Liver (tissue), 9 donors: ENCODE results near the gene FMN2. TPM values are rescaled to one million over a fixed set of nuclear protein-coding genes. Genes with fewer than 3 reads are reported as not detected.

Experiments used
- DNase-seq: peaks from one replicate; pipeline ENCODE4 v3.0.0-alpha.2; 2017; ENCODE audit warnings: low spot score
- H3K27ac ChIP-seq, 2 donors: one replicate each; pipeline ENCODE4 v1.7.0; 2013; ENCODE audit warnings: inconsistent platforms in 2 of 2, low read length in 2 of 2, control low read depth in 1 of 2, low read depth in 1 of 2, mild to moderate bottlenecking in 1 of 2
- H3K27me3 ChIP-seq, 4 donors: one replicate each; pipeline versions ENCODE4 v1.6.1 to v1.7.0; 2013; ENCODE audit warnings: low read length in 3 of 4, inconsistent platforms in 1 of 4, mild to moderate bottlenecking in 1 of 4, moderate library complexity in 1 of 4; ENCODE audit not compliant: control insufficient read depth in 4 of 4, insufficient read depth in 4 of 4
- H3K36me3 ChIP-seq, 4 donors: one replicate each; pipeline versions ENCODE4 v1.6.1 to v1.7.0; 2013; ENCODE audit warnings: low read length in 3 of 4, mild to moderate bottlenecking in 3 of 4, low read depth in 1 of 4, moderate library complexity in 1 of 4; ENCODE audit not compliant: control insufficient read depth in 4 of 4, insufficient read depth in 3 of 4
- H3K4me1 ChIP-seq, 4 donors: one replicate each; pipeline versions ENCODE4 v1.6.1 to v1.7.0; 2013; ENCODE audit warnings: low read length in 3 of 4, mild to moderate bottlenecking in 3 of 4, moderate library complexity in 1 of 4; ENCODE audit not compliant: control insufficient read depth in 4 of 4, insufficient read depth in 4 of 4
- H3K4me3 ChIP-seq, 3 donors: one replicate each; pipeline versions ENCODE4 v1.6.1 to v1.7.0; 2013; ENCODE audit warnings: low read length in 3 of 3, control low read depth in 1 of 3, low read depth in 1 of 3, mild to moderate bottlenecking in 1 of 3
- H3K9ac ChIP-seq, 2 donors: one replicate each; pipeline ENCODE4 v1.7.0; 2013; ENCODE audit warnings: low read length in 2 of 2, mild to moderate bottlenecking in 2 of 2, moderate library complexity in 2 of 2, control low read depth in 1 of 2, low read depth in 1 of 2
- H3K9me3 ChIP-seq, 4 donors: one replicate each; pipeline versions ENCODE4 v1.6.1 to v1.7.0; 2013; ENCODE audit warnings: low read length in 3 of 4; ENCODE audit not compliant: control insufficient read depth in 4 of 4
- ATF3 ChIP-seq: IDR thresholded peaks from 2 replicates; pipeline ENCODE4 v1.6.1; 2016; ENCODE audit warnings: antibody characterized with exemption
- CTCF ChIP-seq: fragments of 150-350 bp; IDR thresholded peaks from 2 replicates; pipeline ENCODE4 v1.5.1; 2017; ENCODE audit warnings: improper control_type of control experiment, low read depth, low read length; ENCODE audit not compliant: missing input control
- EGR1 ChIP-seq, 2 donors: IDR thresholded peaks; 2 replicates each; pipeline ENCODE4 v1.6.1; 2016 to 2018; ENCODE audit warnings: antibody characterized with exemption in 2 of 2, low read depth in 2 of 2
- FOXA1 ChIP-seq: IDR thresholded peaks from 2 replicates; pipeline ENCODE4 v1.6.1; 2016; ENCODE audit warnings: antibody characterized with exemption
- FOXA2 ChIP-seq: IDR thresholded peaks from 2 replicates; pipeline ENCODE4 v1.6.1; 2016; ENCODE audit warnings: antibody characterized with exemption
- HNF4A ChIP-seq, 2 donors: conservative IDR thresholded peaks; 2 replicates each; pipeline ENCODE4 v1.6.1; 2016; ENCODE audit warnings: antibody characterized with exemption in 2 of 2, mild to moderate bottlenecking in 2 of 2
- HNF4G ChIP-seq: IDR thresholded peaks from 2 replicates; pipeline ENCODE4 v1.6.1; 2016; ENCODE audit warnings: antibody characterized with exemption
- JUND ChIP-seq, 2 donors: IDR thresholded peaks; 2 replicates each; pipeline ENCODE4 v1.6.1; 2016; ENCODE audit warnings: antibody characterized with exemption in 2 of 2
- MAX ChIP-seq: IDR thresholded peaks from 2 replicates; pipeline ENCODE4 v1.6.1; 2016; ENCODE audit warnings: antibody characterized with exemption
- RAD21 ChIP-seq, 2 donors: IDR thresholded peaks; 2 replicates each; pipeline ENCODE4 v1.6.1; 2016; ENCODE audit warnings: antibody characterized with exemption in 2 of 2, mild to moderate bottlenecking in 2 of 2
- REST ChIP-seq: IDR thresholded peaks from 2 replicates; pipeline ENCODE4 v1.6.1; 2016; ENCODE audit warnings: antibody characterized with exemption, mild to moderate bottlenecking
- SP1 ChIP-seq: IDR thresholded peaks from 2 replicates; pipeline ENCODE4 v1.6.1; 2018; ENCODE audit warnings: antibody characterized with exemption, mild to moderate bottlenecking
- YY1 ChIP-seq: IDR thresholded peaks from 2 replicates; pipeline ENCODE4 v1.6.1; 2016; ENCODE audit warnings: antibody characterized with exemption, mild to moderate bottlenecking
- ZBTB33 ChIP-seq: IDR thresholded peaks from 2 replicates; pipeline ENCODE4 v1.6.1; 2016; ENCODE audit warnings: antibody characterized with exemption
- WGBS: extraction: QIAGEN DNeasy Blood & Tissue Kit; methylation state at CpG from one replicate; pipeline ENCODE4 v1.1.7; 2013; 5-methylcytosine and 5-hydroxymethylcytosine counted together
- polyA plus RNA-seq, 2 donors: library from polyadenylated mRNA; stranded (reverse) in 1 of 2; unstranded in 1 of 2; fragments of 200-250 nt in 1 of 2; fragments of >200 nt in 1 of 2; fragmentation: Nextera tagmentation in 1 of 2; extraction: Ambion mirVana in 1 of 2; gene quantifications; one replicate each; pipeline versions ENCODE4 v1.2.1 to v1.2.3, GENCODE V29; 2013 to 2015
- total RNA-seq, 2 donors: library from RNA; depleted of rRNA; stranded (reverse); fragments of >200 nt; gene quantifications; one replicate each; pipeline ENCODE4 v1.2.3, GENCODE V29; 2014
- donor health status: healthy.
- donor health status: healthy.
- donor health status: healthy.
- donor health status: healthy.
- donor health status: healthy.

FMN2 gene
- total and polyA plus RNA-seq, 4 donors, result 0.17 TPM; not detected in 3

- 22% methylated on average over 6 of the region's 6 CpGs for WGBS
Measured at GRCh38 chr1:240190881-240191401, 99.3 kb downstream of the FMN2 start.

GRCh38 chr1:240192851-240193250 lies 101.2 kb downstream of the FMN2 start:
- no peaks in the 10 kb centered on the region for H3K36me3 ChIP-seq
- H3K27me3 ChIP-seq, result peaks cover 0 to 4% (median 0%) of the 10 kb centered on the region in 4 donors
- no peak overlapping the region for H3K27ac ChIP-seq
- WGBS, result 47% methylated on average over 2 of the region's 2 CpGs
- TF ChIP-seq YY1 (no peak), ATF3 (no peak), REST (no peak)
- no peak for DNase-seq
- no peaks in the 10 kb centered on the region for H3K9me3 ChIP-seq
- no peak overlapping the region for H3K4me3 ChIP-seq
- H3K4me1 ChIP-seq, result no peaks in the 10 kb centered on the region
- no peak overlapping the region for H3K9ac ChIP-seq

More at GRCh38 chr1:240190881-240191401, 99.3 kb downstream of the FMN2 start:
- Histone ChIP-seq H3K36me3 (no peaks in the 10 kb centered on the region), H3K4me1 (no peaks in the 10 kb centered on the region), H3K27ac (no peak overlapping the region), H3K9ac (no peak overlapping the region), H3K27me3 (peaks cover 0 to 8% (median 0%) of the 10 kb centered on the region in 4 donors), H3K4me3 (no peak overlapping the region), H3K9me3 (no peaks in the 10 kb centered on the region)
- peak; percentile 17 for TF ChIP-seq CTCF
- no peak for TF ChIP-seq HNF4A (conservative IDR thresholded peaks at IDR 0.05)
- no peak for TF ChIP-seq JUND (IDR thresholded peaks at IDR 0.05)
- no peak for TF ChIP-seq EGR1 (IDR thresholded peaks at IDR 0.05; ENCODE audit: low read depth in 2 of 2)
- peak; percentile 69 to 74 for TF ChIP-seq RAD21 (IDR thresholded peaks at IDR 0.05)
- no peak for TF ChIP-seq MAX
- TF ChIP-seq FOXA2, result no peak
- no peak for DNase-seq

- no peak overlapping the region for H3K4me3 ChIP-seq
- peaks cover 0 to 4% (median 0%) of the 10 kb centered on the region in 4 donors for H3K27me3 ChIP-seq
- no peak overlapping the region for H3K9ac ChIP-seq
- no peaks in the 10 kb centered on the region for H3K4me1 ChIP-seq
- no peaks in the 10 kb centered on the region for H3K9me3 ChIP-seq
- no peak for DNase-seq
- H3K36me3 ChIP-seq, result no peaks in the 10 kb centered on the region
- TF ChIP-seq HNF4A (conservative IDR thresholded peaks at IDR 0.05), result no peak
- no peak for TF ChIP-seq ZBTB33
- no peak for TF ChIP-seq JUND (IDR thresholded peaks at IDR 0.05)
- TF ChIP-seq FOXA1, result no peak
- no peak for TF ChIP-seq FOXA2
- TF ChIP-seq EGR1 (IDR thresholded peaks at IDR 0.05; ENCODE audit: low read depth in 2 of 2), result no peak
- TF ChIP-seq RAD21 (IDR thresholded peaks at IDR 0.05), result no peak
- TF ChIP-seq SP1, result no peak
- TF ChIP-seq REST, result no peak
- TF ChIP-seq YY1, result no peak
- TF ChIP-seq HNF4G, result no peak
- H3K27ac ChIP-seq, result no peak overlapping the region
- 50% methylated on average over 3 of the region's 3 CpGs for WGBS
Measured at GRCh38 chr1:240193679-240194078, 102.0 kb downstream of the FMN2 start.
